HG02798 (cell line): ENCODE results near the gene ARSB.
"Not testable (repeated sequence)": the region's sequence is repeated elsewhere in the genome, so short reads cannot be mapped to it uniquely, and the experiment has no call there.

Experiments used
- ATAC-seq: cut with Tn5 transposase; IDR thresholded peaks from one replicate; pipeline ENCODE4 v1.9.1; 2021; ENCODE audit warnings: mild to moderate bottlenecking; ENCODE audit not compliant: unreplicated experiment, poor library complexity

The ARSB gene

DNA sequence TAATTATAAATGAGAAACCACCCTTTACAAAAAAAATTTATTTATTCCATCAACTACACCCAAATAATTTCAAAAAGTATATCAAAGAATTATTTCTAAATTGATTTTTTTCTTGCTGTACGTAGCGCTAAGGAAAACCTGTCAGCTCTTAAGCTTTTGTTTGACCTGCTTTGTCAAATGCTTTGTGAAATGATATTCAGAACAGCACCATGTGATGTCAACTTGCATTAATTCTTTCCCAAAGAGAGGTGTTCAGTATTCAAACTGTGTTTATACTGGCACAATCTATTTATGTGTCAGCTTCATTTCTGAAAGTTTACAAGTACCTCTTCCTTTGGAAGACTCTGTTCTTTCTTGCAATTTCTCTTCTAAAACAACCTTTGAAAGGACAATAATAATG, 12.0 kb upstream of the ARSB start:
- ATAC-seq = no peak

- no peak for ATAC-seq
Observed at GRCh38 chr5:78995521-78996007, 10.5 kb upstream of the ARSB start.

DNA sequence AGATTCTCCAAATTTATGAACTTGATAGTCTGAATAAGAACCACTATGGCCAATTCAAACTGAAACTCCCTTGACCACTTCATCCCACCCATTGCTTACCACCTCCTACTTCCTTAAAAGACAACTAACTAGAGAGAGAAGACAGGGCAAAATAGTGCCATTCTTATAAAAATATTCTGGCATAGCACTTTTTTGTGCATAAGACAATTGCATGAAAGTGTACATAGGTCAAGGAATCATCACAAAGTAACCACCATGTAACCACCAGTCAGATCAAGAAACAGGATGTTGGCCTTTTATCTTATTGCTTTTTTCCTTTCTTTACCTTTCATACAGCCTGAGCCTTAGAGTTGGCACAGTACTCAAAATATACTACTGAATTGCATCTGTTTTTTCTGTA, 8.1 kb upstream of the ARSB start:
- ATAC-seq = no peak

DNA sequence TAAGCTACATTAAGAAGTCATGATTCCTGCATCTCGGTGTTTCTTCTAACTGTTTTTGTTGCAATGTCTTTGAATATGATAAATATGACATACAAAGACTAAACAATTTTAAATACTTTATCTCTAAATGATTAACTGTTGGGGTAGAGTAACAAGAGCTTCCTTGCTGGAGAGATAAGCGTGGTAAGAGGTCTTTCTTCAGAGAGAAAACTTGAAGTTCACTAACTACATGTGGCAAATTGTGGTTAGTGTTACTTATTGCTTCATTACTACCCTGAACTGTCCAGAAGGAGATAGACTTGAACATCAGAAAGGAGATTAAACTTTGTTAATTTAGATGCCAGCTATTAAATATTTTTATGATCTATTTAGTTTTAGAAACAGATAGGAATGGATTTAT, 7.0 kb upstream of the ARSB start:
- no peak for ATAC-seq

DNA sequence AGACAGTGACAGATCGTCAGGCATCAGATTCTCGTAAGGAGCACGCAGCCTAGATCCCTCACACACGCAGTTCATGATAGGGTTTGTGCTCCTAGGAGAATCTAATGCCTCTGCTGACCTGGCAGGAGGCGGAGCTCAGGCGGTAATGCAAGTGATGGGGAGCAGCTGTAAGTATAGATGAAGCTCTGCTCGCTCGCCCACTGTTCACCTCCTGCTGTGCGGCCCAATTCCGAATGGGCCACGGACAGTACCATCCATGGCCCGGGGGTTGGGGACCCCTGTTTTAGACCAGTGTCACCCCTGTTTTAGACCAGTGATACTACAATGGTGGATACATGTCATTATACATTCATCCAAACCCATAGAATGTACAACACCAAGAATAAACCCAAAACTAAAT, 4.0 kb upstream of the ARSB start:
- ATAC-seq = no peak

DNA sequence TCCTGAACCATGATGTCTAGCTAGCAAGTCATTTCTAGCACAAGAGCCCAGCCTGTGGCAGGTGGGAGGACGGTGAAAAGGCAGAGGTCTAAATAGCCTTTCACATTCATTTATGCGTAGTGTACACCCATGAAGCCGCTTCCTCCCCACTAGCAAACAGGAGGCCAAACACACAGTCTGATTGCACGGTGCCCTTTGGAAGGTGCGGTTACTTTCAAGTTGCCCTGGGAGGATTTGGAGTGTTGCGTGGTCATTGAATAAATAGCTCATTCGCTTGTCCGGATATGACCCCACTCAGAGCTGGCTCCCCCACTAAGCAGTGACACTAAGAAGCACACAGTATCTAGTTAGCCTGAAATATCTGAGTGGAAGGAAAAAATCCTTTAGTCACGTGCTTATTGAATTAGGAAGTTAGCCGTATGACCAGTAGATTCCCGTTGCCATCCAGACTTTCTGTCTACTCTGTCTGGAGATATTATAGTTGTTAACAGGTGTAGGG, 664 bp upstream of the ARSB start:
- peak; percentile 39 for ATAC-seq

DNA sequence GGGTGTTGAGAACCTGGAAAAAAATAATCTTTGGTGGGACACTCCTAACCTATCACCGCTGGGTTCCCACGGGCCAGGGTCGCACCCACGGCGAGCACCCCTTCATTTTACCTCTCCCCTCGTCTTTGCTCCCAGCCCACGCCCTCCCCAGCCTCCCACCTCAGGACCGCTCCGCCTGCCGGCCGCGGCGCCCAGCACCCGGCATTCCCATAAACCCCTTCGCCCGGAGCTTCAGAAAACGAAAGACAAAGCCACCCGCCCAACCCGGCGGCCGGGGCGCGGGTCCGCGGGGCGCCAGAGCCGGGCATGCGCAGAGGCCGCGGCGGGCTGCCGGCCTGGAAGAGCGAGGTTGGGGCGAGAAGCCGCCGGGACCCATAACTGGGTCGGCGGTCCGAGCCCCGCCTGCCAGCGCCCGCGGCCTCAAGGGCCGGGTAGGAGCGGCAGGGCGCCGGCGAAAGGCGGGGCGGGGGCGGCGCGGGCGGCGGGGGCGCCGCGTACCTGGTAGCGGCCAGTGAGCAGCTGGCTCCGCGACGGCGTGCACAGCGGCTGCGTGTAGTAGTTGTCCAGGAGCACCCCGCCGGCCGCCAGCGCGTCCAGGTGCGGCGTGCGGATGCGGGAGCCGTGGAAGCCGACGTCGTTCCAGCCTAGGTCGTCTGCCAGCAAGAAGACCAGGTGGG, 533 bp downstream of the ARSB start:
- peak; percentile 72 for ATAC-seq

DNA sequence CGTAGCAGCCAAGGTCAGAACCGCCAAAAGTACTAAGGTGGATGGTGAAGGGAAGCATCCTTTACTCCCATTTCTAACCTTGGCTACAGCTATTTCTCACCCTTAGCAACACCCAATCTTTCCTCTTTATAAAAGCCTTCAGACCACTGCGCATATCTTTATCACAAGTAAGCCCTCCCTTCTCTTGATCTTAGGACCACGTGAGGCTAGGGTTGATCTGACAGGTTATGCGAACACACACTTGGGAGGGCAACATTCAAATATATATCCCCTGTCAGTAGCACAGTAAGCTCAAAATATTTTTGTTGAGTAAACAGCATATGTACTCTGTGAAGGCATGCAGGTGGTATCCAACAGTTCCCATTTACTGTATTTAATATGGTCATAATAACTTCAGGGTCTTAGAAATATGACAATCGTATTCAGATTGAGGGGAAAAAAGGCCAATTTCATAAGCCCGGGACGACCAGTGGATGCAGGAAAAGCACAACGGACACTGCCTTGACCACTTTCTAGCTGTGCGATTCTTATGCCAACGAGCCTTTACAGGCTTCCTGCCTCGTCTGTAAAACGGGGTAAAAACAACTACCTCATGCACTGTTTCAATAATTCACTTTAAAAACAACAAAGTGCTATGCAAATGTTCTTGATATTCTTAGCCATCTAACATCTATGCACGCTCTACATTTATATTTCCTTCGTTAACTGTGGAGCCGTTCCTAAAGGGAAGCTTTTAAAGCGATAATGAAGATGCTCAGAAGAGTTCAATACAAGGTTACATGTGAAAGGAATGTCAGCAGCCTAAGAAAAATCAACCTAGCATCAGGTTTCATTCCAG, 1.3 kb downstream of the ARSB start:
- no peak for ATAC-seq

DNA sequence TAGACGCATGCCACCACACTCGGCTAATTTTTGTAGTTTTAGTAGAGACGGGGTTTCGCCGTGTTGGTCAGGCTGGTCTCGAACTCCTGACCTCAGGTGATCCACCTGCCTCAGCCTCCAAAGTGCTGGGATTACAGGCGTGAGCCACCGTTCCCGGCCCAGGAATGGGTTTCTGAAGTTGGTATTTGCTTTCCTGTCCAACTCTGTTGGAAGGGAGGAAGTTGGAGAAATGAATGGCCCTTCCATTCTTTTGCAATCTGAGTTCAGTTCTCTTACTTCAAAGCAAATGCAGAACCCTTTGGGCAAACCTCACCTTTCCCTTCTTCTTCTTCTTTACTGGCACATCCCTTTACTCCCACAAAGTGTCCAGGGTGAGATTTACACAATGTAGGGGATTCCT, 1.9 kb downstream of the ARSB start:
- not testable (repeated sequence) for ATAC-seq

DNA sequence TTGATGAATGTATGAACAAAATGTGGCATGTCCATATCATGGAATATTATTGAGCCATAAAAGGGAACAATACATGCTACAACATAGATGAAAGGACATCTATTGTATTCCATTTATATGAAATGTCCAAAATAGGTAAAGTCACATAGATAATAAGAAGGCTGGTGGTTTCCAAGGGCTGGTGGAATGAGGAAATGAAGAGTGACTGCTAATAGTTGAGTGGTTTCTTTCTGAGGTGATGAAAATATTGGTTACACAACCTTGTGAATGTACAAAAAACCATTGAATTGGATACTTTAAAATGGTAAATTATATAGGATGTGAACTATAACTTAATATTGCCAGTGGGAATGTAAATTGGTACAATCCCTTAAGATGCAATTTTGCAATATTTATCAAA, 5.2 kb downstream of the ARSB start:
- ATAC-seq = no peak

- no peak for ATAC-seq
Observed at GRCh38 chr5:78979117-78979742, 5.9 kb downstream of the ARSB start.

- ATAC-seq = no peak
Observed at GRCh38 chr5:78975035-78975434, 10.1 kb downstream of the ARSB start.

DNA sequence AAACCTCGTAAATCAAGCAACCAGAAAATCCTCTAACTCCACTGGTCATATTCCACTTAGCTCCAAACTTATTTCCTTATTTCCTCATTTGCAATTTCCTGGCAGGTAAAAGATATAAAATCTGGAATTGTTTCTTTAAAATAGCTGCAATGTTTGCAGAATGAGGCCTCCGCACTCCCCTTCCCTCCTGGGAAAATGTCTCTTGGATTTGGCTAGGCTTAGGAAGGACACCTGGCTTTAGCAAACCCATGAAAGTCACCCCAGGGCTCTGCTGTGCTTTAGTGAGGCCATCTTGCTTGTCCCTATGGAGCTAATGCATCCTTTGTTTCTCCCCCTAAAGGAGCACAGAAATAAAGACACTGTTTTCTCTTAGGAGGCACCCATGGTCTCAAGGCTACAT, 10.5 kb downstream of the ARSB start:
- ATAC-seq = no peak

GRCh38 chr5:78974011-78974410, 11.1 kb downstream of the ARSB start:
- ATAC-seq = no peak

GRCh38 chr5:78972654-78973428, 12.3 kb downstream of the ARSB start:
- no peak for ATAC-seq

DNA sequence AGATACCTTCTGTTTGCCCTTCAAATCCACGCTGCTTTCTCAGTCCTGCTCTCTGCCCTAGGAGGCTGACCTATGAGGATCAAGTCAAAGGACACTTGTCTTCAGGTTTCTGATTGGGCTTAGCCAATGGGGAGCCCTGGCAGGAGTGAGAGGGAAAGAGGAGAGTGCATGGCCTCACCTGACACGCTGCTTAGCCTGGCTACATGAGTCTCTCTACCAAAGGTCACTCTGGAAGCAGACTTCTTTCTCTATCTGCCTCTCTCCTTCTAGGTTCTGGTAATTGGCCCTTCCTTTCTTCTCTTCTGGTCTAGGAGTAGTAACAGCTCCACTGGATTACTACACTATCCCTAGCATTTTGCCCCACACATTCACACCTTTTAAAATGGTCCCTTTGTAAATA, 13.1 kb downstream of the ARSB start:
- ATAC-seq = no peak

GRCh38 chr5:78968781-78969180, 16.3 kb downstream of the ARSB start:
- no peak for ATAC-seq

GRCh38 chr5:78964889-78965288, 20.2 kb downstream of the ARSB start:
- no peak for ATAC-seq

DNA sequence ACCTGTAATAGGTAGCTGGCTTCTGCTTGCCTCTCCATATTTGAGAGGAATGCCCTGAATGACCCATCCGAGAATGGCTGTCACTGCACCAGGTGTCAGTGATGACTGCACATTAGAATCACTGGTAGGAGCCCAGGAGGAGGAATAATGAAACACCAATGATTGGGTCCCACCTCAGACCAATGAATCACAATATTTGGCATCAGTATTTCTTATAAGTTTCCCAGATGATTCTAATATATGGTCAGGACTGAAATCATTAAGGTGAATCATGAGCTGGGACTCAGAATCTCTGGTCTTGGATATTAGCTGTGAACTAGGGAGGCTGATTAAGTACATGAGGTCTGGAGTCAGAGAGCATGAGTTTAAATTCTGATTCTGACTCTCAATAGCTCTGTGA, 23.4 kb downstream of the ARSB start:
- no peak for ATAC-seq

- ATAC-seq = no peak
Observed at GRCh38 chr5:78959767-78960166, 25.3 kb downstream of the ARSB start.
